ENCODE results near the gene SNX22. TPM values are rescaled to one million over a fixed set of nuclear protein-coding genes. Genes with fewer than 3 reads are reported as not detected.

SNX22 gene
- total and polyA plus RNA-seq, 2 of the 8 experiments (the other 6 are each of a cell fraction or from before 2014, with no cell fraction given) = 4.9 TPM

DNA sequence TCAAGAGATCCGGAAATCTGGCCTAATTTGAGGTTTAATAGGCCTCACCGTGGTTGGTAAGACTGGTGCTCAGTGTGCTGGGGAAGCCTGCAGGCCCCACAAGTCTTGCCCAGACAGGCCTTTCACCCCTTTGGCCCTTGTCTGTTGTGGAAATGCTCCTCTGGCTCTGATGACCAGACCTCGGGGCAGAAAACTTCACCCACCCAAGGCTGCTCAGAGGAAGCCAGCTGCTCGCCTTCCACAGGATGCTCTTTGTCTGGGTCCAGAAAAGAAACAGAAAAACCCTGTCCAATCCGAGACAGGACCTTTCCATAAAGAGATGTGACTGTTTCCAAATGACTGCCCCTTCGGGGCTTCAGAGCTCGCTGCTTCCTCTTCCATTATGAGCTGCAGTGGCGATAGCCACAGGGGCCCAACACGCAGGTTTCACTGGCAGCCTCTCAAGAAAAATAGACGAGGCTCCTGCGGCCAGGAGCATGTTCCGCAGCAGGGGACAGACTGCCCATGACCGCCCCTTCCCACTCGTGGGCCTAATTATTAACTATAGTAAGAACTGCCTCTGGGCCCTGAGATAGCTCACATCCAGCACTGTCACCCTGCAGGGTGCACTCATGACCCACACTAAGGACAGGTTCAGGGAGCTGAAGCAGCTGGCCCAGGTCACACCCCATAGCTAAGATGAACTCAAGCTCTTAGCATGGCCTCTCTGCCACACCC lies 6.8 kb upstream of the SNX22 start (continued):
- TF ChIP-seq, protein P1, sequence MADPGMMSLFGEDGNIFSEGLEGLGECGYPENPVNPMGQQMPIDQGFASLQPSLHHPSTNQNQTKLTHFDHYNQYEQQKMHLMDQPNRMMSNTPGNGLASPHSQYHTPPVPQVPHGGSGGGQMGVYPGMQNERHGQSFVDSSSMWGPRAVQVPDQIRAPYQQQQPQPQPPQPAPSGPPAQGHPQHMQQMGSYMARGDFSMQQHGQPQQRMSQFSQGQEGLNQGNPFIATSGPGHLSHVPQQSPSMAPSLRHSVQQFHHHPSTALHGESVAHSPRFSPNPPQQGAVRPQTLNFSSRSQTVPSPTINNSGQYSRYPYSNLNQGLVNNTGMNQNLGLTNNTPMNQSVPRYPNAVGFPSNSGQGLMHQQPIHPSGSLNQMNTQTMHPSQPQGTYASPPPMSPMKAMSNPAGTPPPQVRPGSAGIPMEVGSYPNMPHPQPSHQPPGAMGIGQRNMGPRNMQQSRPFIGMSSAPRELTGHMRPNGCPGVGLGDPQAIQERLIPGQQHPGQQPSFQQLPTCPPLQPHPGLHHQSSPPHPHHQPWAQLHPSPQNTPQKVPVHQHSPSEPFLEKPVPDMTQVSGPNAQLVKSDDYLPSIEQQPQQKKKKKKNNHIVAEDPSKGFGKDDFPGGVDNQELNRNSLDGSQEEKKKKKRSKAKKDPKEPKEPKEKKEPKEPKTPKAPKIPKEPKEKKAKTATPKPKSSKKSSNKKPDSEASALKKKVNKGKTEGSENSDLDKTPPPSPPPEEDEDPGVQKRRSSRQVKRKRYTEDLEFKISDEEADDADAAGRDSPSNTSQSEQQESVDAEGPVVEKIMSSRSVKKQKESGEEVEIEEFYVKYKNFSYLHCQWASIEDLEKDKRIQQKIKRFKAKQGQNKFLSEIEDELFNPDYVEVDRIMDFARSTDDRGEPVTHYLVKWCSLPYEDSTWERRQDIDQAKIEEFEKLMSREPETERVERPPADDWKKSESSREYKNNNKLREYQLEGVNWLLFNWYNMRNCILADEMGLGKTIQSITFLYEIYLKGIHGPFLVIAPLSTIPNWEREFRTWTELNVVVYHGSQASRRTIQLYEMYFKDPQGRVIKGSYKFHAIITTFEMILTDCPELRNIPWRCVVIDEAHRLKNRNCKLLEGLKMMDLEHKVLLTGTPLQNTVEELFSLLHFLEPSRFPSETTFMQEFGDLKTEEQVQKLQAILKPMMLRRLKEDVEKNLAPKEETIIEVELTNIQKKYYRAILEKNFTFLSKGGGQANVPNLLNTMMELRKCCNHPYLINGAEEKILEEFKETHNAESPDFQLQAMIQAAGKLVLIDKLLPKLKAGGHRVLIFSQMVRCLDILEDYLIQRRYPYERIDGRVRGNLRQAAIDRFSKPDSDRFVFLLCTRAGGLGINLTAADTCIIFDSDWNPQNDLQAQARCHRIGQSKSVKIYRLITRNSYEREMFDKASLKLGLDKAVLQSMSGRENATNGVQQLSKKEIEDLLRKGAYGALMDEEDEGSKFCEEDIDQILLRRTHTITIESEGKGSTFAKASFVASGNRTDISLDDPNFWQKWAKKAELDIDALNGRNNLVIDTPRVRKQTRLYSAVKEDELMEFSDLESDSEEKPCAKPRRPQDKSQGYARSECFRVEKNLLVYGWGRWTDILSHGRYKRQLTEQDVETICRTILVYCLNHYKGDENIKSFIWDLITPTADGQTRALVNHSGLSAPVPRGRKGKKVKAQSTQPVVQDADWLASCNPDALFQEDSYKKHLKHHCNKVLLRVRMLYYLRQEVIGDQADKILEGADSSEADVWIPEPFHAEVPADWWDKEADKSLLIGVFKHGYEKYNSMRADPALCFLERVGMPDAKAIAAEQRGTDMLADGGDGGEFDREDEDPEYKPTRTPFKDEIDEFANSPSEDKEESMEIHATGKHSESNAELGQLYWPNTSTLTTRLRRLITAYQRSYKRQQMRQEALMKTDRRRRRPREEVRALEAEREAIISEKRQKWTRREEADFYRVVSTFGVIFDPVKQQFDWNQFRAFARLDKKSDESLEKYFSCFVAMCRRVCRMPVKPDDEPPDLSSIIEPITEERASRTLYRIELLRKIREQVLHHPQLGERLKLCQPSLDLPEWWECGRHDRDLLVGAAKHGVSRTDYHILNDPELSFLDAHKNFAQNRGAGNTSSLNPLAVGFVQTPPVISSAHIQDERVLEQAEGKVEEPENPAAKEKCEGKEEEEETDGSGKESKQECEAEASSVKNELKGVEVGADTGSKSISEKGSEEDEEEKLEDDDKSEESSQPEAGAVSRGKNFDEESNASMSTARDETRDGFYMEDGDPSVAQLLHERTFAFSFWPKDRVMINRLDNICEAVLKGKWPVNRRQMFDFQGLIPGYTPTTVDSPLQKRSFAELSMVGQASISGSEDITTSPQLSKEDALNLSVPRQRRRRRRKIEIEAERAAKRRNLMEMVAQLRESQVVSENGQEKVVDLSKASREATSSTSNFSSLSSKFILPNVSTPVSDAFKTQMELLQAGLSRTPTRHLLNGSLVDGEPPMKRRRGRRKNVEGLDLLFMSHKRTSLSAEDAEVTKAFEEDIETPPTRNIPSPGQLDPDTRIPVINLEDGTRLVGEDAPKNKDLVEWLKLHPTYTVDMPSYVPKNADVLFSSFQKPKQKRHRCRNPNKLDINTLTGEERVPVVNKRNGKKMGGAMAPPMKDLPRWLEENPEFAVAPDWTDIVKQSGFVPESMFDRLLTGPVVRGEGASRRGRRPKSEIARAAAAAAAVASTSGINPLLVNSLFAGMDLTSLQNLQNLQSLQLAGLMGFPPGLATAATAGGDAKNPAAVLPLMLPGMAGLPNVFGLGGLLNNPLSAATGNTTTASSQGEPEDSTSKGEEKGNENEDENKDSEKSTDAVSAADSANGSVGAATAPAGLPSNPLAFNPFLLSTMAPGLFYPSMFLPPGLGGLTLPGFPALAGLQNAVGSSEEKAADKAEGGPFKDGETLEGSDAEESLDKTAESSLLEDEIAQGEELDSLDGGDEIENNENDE (IDR thresholded peaks at IDR 0.05; ENCODE audit: insufficient replicate concordance, low read length) = no peak
- TF ChIP-seq EZH2 (IDR thresholded peaks at IDR 0.05; ENCODE audit: low read depth, low read length, severe bottlenecking) (no peak), CTBP2 (IDR thresholded peaks at IDR 0.05; ENCODE audit: borderline replicate concordance, insufficient read depth, insufficient read length, low read length) (no peak), GABPA (IDR thresholded peaks at IDR 0.05; ENCODE audit: borderline replicate concordance, insufficient read depth, low read length) (no peak), FOSL1 (IDR thresholded peaks at IDR 0.05; ENCODE audit: insufficient read depth, low read depth, low read length) (no peak), RAD21 (IDR thresholded peaks at IDR 0.05 in 1 of 2, conservative IDR thresholded peaks at IDR 0.05 in 1 of 2; ENCODE audit: low read depth in 2 of 2, low read length in 2 of 2) (no peak)
